Choroid plexus epithelial cell (primary cell): ENCODE measurements around the gene RET.

Experiments
- DNase-seq: peaks from one replicate; pipeline ENCODE4 v3.0.0-alpha.2; 2010; ENCODE audit warnings: low read depth
- H3K4me3 ChIP-seq: 2 replicates; pipeline ENCODE4 v1.5.1; 2011; ENCODE audit warnings: low read depth, mild to moderate bottlenecking, control low read depth, low read length, moderate library complexity
- TF ChIP-seq, protein P1 (sequence below): conservative IDR thresholded peaks from 2 replicates; pipeline ENCODE4 v1.5.1; 2011; ENCODE audit warnings: low read depth, mild to moderate bottlenecking, control low read depth, inconsistent platforms, low read length, moderate library complexity

Gene RET

DNA sequence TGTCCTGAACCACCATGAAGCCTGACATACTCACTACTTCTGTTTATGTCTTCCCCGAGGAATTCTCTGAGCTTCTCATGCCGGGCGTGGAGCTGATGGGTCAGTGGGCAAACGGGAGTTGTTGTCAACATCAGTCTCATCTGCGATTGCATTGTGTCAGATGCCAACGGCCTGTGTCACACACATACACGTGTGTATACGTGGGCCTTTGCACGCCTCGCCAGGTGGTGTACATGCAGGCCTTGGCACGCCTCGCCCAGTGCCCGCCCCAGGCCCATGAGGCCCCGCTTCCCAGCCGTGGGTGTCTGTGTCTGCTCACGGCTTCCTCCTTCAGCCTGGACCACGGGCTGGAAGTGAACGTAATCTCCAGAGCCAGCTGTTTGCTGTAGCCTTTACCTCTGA, 53.9 kb downstream of the RET start:
- DNase-seq: no peak

DNA sequence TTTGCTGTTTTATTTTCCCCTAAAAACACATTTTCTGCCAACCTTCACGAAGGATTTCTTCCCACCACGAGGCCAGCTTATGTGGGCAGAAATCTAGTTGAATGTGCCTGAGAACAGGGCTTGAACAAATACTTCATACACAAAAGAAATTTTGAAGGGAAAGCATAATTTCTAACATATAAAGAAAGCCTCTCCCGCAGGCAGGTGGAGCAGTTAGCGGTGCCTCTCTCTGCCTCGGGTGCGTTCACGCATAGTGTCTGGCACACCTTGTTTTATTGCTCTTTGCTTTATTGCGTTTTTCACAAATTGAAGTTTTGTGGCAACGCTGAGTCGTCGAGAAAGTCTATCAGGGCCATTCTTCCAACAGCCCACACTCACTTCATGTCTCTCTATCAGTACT, 54.4 kb downstream of the RET start:
- TF ChIP-seq, protein P1, sequence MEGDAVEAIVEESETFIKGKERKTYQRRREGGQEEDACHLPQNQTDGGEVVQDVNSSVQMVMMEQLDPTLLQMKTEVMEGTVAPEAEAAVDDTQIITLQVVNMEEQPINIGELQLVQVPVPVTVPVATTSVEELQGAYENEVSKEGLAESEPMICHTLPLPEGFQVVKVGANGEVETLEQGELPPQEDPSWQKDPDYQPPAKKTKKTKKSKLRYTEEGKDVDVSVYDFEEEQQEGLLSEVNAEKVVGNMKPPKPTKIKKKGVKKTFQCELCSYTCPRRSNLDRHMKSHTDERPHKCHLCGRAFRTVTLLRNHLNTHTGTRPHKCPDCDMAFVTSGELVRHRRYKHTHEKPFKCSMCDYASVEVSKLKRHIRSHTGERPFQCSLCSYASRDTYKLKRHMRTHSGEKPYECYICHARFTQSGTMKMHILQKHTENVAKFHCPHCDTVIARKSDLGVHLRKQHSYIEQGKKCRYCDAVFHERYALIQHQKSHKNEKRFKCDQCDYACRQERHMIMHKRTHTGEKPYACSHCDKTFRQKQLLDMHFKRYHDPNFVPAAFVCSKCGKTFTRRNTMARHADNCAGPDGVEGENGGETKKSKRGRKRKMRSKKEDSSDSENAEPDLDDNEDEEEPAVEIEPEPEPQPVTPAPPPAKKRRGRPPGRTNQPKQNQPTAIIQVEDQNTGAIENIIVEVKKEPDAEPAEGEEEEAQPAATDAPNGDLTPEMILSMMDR: no peak
- DNase-seq: no peak
- no peak overlapping the region for H3K4me3 ChIP-seq

More for the DNA sequence above, 53.9 kb downstream of the RET start:
- TF ChIP-seq, protein P1: no peak
- no peak overlapping the region for H3K4me3 ChIP-seq

DNA sequence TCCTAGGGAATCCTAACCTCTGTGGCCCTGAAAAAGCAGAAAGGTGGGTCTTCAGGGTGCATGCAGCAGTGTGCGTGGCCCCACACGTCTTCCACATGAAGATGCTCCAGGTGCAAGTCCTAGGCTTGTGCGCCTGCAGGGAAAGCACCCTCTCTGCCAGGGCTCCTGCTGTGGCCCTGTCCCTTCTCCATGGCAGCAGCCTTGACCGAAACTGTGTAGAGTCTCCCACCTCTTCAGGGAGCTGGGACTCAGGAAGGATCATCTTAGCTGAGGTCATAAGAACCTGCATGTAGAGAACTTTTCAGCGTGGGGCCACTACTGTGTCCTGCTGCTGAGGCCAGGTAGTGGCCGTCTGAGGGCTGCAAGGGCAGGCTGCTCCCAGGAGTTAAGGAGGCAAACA, 55.0 kb downstream of the RET start:
- TF ChIP-seq, protein P1: no peak
- H3K4me3 ChIP-seq: no peak overlapping the region
- no peak for DNase-seq

DNA sequence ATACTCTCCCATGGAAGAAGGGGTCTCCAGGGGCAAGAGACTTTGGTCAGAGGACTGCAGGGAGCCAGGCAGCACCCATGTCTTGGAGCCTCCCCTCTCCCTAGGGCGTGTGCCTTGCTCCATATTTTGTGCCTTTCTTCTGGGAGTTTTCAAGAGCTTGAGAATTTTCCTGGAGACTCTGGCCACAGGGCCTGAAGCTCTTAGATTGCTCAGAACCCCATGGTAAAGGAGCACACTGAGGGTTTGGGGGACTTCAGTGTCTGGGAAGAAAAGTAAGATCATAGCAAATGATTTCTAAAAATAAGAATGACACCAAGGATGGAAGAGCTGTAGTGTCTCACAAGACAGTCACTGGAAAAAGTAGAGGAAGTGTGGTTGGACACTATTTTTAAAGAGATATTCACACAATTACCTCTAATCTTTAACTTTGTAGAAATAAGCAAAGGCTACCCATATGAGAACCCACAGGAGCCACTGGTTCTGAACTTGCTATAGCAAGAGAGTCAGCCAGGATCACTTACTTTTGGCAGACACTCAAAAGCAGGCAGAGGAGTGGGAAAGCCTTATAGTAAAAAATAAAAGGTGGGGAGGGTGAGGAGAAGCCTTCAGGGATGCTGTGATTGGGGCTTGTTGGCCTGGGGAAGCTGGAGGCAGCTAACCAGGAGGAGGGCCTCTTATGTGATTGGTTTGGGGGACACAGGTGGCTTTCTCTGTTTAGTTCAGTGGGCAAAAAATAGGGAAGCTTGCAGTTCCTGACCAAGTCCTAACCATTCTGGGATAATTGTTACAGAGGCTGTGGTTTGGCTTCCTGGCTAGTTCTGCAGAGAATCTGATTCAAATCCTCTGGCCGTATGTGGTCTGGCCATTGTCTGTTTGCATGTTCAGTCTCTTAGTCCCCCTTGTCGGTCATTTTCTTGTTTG, 56.3 kb downstream of the RET start:
- TF ChIP-seq, protein P1: no peak
- no peak for DNase-seq
- H3K4me3 ChIP-seq: no peak overlapping the region

DNA sequence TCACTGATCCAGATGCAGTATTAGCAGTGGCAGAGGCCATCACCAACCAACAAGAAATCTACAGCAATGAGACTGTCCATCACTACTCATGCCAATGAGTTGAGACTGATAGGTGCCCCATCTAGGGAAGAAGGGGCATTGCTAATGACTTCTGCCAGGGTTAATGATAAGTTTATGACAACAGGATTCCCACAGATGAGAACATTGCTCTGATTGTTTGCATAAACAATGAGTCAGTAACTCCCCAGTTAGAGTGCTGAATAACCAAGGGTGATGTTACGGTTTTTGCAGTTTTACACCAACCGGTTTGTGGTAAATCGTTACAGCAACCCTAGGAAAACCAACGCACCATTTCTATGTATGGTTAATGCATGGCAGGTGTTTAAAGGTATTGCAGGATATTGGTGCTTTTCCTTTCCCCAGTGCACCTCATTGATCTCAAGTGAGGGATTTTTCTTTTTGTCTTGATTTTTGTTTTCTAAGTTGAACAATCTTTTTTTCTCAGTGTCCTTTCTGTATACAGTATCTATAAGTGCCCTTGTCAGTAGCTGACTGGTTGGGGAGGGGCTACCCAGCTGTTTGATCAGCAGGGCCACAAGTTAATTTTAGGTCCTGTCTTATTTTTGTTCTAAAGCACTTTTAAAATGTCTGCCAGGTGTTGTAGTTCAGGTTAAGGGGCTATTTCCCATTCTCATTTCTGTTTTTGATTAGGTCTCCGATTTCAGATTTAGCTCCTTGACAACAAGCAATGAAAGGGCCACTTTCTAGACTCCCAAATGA, 57.4 kb downstream of the RET start:
- TF ChIP-seq, protein P1: no peak
- H3K4me3 ChIP-seq: no peak overlapping the region
- DNase-seq: no peak

DNA sequence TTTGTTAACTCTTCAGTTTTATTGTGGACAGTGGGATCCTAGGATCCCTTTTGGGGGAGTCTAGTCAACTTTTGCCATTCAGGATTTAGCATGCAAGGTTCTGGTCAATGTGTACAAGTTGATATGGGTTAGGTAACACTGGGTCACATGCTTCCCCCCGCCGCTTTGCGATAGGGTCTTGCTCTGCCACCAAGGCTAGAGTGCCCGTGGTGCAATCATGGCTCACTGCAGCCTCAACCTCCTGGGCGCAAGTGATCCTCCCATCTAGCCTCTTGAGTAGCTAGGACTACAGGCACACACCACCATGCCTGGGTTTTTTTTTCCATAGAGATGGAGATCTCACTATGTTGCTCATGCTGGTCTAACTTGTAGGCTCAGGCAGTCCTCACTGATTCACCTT, 58.2 kb downstream of the RET start:
- DNase-seq: no peak
- no peak overlapping the region for H3K4me3 ChIP-seq

More for the DNA sequence above, 58.2 kb downstream of the RET start:
- TF ChIP-seq, protein P1: no peak
